ENCODE measurements around the gene VAMP3. TPM values are rescaled to one million over a fixed set of nuclear protein-coding genes. Genes with fewer than 3 reads are reported as not detected.
A peak's percentile ranks its signal among the peaks of the same experiment; 100 is the strongest.

VAMP3 gene
- total and polyA plus RNA-seq, 9 of the 15 experiments (the other 6 are each of a cell fraction or from before 2014, with no cell fraction given) = 27.1 to 71.3 (median 47.5) TPM

- CTCF ChIA-PET (ENCODE audit: low intra/inter-chr PET ratio) = no interaction called here
- FAIRE-seq = no peak
- no peak for TF ChIP-seq CC2D1A (IDR thresholded peaks at IDR 0.05)
- TF ChIP-seq ZNF586 (CRISPR knock-in tag; conservative IDR thresholded peaks at IDR 0.05) = no peak
- no peak for TF ChIP-seq ZNF146 (CRISPR knock-in tag; IDR thresholded peaks at IDR 0.05; ENCODE audit: unreplicated experiment)
- no peak for TF ChIP-seq CLOCK (CRISPR knock-in tag; IDR thresholded peaks at IDR 0.05; ENCODE audit: borderline replicate concordance)
- no peak for TF ChIP-seq NR4A1 (CRISPR knock-in tag; IDR thresholded peaks at IDR 0.05)
- no peak for TF ChIP-seq NR4A1 (tag; IDR thresholded peaks at IDR 0.05)
- no peak for TF ChIP-seq EGR1 (conservative IDR thresholded peaks at IDR 0.05)
- TF ChIP-seq, protein P1, sequence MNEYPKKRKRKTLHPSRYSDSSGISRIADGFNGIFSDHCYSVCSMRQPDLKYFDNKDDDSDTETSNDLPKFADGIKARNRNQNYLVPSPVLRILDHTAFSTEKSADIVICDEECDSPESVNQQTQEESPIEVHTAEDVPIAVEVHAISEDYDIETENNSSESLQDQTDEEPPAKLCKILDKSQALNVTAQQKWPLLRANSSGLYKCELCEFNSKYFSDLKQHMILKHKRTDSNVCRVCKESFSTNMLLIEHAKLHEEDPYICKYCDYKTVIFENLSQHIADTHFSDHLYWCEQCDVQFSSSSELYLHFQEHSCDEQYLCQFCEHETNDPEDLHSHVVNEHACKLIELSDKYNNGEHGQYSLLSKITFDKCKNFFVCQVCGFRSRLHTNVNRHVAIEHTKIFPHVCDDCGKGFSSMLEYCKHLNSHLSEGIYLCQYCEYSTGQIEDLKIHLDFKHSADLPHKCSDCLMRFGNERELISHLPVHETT (CRISPR knock-in tag; conservative IDR thresholded peaks at IDR 0.05 in 1 of 2, IDR thresholded peaks at IDR 0.05 in 1 of 2) = no peak
- no peak for TF ChIP-seq LEF1 (IDR thresholded peaks at IDR 0.05)
- TF ChIP-seq ZBTB8A (IDR thresholded peaks at IDR 0.05; ENCODE audit: partially characterized antibody) = no peak
- TF ChIP-seq, protein P2, sequence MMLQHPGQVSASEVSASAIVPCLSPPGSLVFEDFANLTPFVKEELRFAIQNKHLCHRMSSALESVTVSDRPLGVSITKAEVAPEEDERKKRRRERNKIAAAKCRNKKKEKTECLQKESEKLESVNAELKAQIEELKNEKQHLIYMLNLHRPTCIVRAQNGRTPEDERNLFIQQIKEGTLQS (IDR thresholded peaks at IDR 0.05) = no peak
- TF ChIP-seq, protein P2 (CRISPR knock-in tag; conservative IDR thresholded peaks at IDR 0.05) = no peak
- no peak for TF ChIP-seq CREM (IDR thresholded peaks at IDR 0.05; ENCODE audit: low read depth)
- TF ChIP-seq SIN3B (IDR thresholded peaks at IDR 0.05; ENCODE audit: low read depth) = no peak
- TF ChIP-seq MYBL2 (IDR thresholded peaks at IDR 0.05; ENCODE audit: low read depth) = no peak
- no peak for TF ChIP-seq MYBL2 (CRISPR knock-in tag; IDR thresholded peaks at IDR 0.05; ENCODE audit: borderline replicate concordance)
- no peak for TF ChIP-seq CSDE1 (IDR thresholded peaks at IDR 0.05)
- TF ChIP-seq ZNF764 (CRISPR knock-in tag; IDR thresholded peaks at IDR 0.05; ENCODE audit: low read depth) = no peak
- TF ChIP-seq KLF10 (CRISPR knock-in tag; IDR thresholded peaks at IDR 0.05) = no peak
- TF ChIP-seq STAT5B (CRISPR knock-in tag; IDR thresholded peaks at IDR 0.05) = no peak
Measured at GRCh38 chr1:7760245-7760644, 10.9 kb upstream of the VAMP3 start.

More at GRCh38 chr1:7760245-7760644, 10.9 kb upstream of the VAMP3 start:
- Histone ChIP-seq H3K9me3 (replicated peaks; ENCODE audit: control insufficient read depth, insufficient read depth, low read depth, low read length) (no peaks in the 10 kb centered on the region), H3K79me2 (ENCODE audit: control insufficient read depth, insufficient read depth, low read length) (no peaks in the 10 kb centered on the region), H2AFZ (ENCODE audit: low read depth, low read length) (peak overlapping the region; percentile 41; the same call in 1 of the 2 replicates), H3K9ac (ENCODE audit: insufficient read depth in 1 of 2, low read depth in 2 of 2, low read length in 2 of 2) (no peak overlapping the region), H3K4me2 (ENCODE audit: insufficient read depth, low read length) (no peak overlapping the region), H3K4me3 (no peak overlapping the region), H3K4me1 (replicated peaks in 1 of 2; ENCODE audit: control insufficient read depth in 2 of 2, insufficient read depth in 2 of 2, low read length in 2 of 2) (peaks cover 0 to 4% of the 10 kb centered on the region in 2 experiments; a peak in 2 of 5 replicates), H3K27me3 (ENCODE audit: control insufficient read depth in 2 of 2, insufficient read depth in 2 of 2, low read length in 2 of 2) (peaks cover 0 to 6% of the 10 kb centered on the region in 2 experiments; a peak in 2 of 5 replicates), H4K20me1 (replicated peaks; ENCODE audit: control insufficient read depth, insufficient read depth, low read length) (no peaks in the 10 kb centered on the region), H3K9me1 (ENCODE audit: control insufficient read depth, insufficient read depth, low read length) (no peaks in the 10 kb centered on the region), H3K36me3 (ENCODE audit: control insufficient read depth, insufficient read depth, low read length) (no peaks in the 10 kb centered on the region), H3K27ac (ENCODE audit: extremely low read depth, low read depth, low read length) (no peak overlapping the region)
- WGBS (ENCODE audit: insufficient coverage, low coverage, missing lambda C conversion rate) = 29% methylated on average over 6 of the region's 6 CpGs
- no TSS peak for BruUV-seq (replicated peaks)
- no peak; the same call in 2 of the 3 replicates for ATAC-seq
- intact Hi-C loops (cut with micrococcal nuclease) (no loop called here), in situ Hi-C loops (cut with MboI) (no loop called here)
- DNase-seq (ENCODE audit: extremely low read depth in 1 of 4, low spot score in 3 of 4) = no peak
- POLR2A ChIA-PET = interaction anchor here (0.6 to 1.2 kb wide), 3 partner anchors 9 to 1544 kb away, joined by 3 to 6 read pairs (median 3); no protein-coding TSS in a partner anchor
